HS-27A (cell line): Measurements from ENCODE around the gene NT5DC3.

Experiments used
- DNase-seq: peaks from one replicate; pipeline ENCODE4 v3.0.0-alpha.2; 2012; ENCODE audit warnings: low read depth, missing footprints

NT5DC3 gene

DNA sequence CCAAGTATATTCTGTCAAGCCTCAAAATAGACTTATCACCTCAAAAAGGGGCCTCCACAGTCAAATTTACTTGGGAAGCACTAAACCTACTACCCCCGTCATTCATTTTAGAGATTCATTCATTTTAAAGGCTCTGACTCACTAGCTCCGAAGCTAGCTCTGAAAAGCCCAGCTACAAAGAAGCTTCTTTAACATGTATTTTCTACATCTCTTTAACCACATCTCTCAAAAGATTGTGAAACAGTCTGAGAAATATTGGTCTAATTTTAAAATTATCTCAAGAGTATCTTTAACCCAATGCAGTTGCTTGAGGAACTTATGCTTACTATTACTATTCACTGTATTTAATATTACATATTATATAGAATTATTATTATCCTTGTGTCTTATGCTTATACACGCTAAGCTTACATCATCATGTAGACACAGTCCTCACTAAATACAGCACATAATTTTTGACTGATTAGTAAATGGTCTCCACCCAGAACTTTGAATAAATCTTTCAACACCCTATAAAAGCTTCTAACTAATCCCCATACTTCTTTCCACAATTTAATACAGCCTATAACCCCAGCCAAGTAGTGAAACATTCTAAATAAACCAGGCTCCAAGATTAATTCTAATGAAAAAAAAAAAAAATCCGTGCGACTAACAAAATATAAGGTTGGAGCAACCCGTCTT, 7.8 kb downstream of the NT5DC3 start:
- DNase-seq, result no peak

DNA sequence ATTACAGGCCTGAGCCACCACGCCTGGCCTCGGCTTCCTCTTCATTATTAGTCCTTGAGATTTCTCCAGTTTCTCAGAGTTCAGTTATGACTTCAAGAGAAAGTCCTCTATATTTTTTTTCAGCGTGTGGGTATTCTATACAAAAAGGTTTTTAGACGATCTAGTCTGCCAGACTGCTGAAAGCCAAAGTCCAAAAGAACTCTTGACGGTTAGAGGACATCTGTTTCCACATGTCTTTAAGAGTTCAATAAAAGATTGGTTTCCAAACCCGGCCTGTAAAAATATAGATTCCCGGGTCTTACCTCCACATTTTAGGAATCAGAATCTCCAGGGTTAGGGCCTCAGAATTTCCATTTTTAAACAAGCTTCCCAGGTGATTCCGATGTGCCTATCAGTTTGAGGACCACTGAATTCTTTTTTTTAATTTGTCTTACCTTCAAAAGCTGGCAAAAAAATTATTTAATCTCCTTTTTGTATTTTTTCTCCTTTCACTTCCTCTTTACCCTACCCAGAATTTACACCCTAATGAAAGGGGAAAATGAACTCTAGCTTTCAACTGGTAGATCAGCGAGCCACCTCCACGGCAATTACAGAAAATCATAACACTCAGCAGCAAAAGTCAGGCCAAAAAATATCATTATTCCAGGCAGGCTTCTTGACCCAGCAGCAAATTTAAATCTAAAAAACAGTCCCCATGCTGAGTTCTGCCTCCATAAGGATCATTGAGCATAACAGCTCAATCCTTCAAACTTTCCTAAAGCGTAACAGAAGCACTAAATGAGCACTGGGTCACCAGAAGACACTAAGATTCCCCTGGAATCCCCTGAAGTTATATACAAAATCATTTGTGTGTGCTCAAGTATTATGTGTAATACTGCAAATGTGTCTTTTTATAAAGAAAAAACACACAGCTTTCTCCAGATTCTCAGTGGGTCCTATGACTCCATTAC, 8.7 kb downstream of the NT5DC3 start:
- DNase-seq, result no peak

DNA sequence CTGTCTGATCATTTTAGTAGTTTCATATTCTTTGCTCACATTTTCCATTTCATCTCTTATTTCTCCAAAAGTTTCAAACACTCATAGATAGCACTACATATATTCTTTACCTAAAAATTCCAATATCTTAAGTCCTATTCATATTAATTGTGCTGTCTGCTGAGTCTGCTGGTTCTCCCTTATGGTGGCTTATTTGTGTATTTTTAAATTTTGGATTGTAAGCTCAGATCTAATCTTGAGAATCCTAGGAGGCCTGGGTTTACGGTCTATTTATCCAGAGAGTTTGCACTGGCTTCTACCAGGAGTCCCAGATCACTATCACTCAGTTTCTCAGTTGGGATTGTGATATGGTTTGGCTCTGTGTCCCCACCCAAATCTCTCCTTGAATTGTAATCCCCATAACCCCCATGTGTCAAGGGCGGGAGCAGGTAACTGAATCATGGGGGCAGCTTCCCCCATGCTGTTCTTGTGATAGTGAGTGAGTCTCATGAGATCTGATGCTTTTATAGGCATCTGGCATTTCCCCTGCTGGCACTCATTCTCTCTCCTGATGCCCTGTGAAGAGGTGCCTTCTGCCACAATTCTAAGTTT, 10.2 kb downstream of the NT5DC3 start:
- no peak for DNase-seq

DNA sequence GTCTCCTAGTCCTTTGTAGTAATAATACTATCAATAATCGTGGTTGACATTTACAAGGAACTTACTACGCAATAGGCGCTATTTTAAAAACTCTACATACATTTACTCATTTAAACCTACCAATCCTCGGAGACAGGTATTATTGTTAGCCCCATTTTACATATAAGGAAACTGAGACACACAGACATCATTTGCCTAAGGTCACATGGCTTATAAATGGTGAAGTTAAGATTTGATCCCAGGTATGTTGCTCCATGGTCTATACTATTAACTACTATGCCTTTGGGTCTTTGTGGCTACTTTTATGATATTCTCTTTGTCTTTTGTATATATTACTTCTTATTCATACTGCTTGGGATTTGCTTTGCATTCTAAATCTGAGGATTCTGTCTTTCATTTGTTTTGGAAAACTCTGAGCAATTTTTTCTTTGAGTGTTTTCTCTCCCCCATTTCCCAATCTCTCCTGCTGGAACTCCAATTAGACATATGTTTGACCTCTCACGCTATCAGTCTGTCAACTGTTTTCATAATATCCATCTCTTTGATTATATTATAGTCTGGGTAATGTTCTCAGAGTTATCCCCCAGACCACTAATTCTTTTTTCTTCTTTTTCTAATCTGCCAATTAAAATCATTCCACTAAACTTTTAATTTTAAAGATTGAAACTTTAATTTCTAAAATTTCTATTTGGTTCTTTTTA, 10.9 kb downstream of the NT5DC3 start:
- no peak for DNase-seq

DNA sequence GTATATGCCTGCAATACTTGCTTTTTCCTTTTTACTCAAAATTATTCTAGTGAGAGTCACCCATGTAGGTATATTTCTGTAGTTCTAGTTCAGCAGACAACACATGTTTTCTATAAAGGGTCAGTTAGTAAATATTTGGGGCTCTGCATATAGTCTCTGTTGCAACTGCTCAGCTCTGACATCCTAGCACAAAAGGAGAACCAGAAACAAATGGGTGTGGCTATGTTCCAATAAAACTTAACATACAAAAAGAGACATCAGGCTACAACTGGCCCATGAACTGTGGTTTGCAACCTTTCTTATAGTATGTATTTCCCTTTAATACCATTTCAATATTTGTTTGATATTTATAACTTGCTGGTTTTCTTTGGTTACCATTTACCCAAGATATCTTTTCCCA, 11.9 kb downstream of the NT5DC3 start:
- DNase-seq, result no peak

DNA sequence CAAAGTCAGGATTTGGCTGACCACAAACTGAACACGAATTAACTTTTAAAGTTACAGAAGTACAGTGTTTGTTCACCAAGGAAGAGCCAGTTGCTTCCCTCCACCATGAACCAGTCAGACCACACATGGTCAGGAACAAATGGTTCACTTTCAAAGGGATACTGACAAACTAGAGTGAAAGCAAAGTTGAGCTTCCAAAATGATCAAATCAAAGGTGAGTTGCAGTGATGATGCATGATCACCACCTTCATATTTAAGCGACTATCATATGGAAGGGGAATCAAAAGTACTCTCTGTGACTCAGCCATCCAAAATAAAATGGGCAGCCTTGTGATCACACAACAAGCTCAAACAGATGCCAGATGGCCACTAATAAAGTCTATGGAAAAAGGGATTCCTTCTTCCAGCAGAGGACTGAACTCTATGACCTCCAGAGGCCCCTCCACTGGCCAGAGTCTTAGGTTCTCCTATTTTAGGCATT, 13.1 kb downstream of the NT5DC3 start:
- no peak for DNase-seq

DNA sequence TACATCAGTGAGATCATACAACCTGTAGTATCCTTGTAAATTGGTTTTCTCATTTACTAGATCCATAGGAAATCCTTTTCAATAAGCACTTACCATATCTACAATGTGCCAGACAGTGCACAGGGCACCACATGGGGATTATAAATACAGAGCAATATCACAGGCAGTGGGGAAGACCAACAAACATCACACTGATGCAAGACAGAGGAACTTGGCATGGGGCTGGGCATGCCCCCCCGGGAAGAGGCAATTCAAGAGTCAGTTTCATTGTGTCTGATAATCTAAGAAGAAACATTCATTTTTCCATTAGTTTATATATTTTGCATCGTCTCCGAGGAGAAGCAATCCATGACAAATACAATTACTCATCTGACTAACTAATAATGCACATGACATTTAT, 16.2 kb downstream of the NT5DC3 start:
- DNase-seq, result no peak

DNA sequence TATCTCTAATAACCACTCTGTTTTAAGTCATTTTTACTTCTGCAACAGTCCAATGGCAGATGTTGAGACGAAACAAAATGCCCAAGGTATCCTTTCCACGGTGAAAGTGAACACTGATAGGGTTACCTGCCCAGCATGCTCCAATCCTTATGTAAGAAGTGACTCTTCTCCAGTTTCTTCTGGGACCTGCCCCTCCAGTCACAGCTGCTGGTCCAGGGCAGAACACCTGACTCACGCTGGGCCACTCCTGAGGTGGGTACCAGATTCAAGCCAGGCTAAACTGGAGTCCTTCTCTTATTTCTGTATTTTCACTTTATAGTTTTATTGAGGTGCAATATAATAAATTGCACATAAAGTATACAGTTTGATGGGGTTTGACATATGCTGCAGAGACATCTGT, 16.7 kb downstream of the NT5DC3 start:
- no peak for DNase-seq

DNA sequence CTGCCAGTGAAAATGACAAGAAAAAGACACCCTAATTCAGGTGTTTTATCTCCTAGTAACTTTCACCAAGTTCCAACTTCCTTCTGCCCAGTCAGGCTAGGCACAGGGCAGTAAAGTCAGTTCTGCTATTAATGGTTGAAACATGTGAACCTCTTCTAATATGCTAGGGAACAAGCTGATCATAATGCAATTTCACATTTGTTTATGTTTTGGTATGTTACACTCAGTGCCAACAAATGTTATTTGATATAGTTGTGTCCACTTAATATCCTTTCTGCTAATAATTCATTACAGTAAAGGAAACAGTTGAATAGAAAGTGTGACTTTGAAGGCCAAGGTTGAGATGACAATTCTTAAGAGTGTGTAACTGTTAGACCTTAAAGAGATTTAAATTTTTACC, 17.2 kb downstream of the NT5DC3 start:
- no peak for DNase-seq

DNA sequence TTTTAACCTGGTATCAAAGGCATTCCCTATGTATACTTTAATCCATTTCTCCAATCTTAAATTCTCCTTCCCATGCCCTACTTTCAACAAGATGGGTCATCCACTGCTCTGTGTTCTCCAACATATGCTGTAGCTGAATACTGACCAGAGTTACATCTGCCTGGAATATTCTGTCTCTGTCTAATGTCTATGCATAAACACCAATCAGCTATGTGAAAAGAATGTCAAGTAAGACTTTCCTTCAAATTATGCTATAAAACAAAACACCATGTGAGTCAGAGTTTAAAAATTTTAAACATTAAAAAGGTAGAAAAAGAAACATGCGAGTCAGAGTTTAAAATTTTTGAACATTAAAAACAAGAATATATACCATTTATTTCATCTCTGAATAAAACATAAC, 19.3 kb downstream of the NT5DC3 start:
- DNase-seq, result peak; percentile 24

DNA sequence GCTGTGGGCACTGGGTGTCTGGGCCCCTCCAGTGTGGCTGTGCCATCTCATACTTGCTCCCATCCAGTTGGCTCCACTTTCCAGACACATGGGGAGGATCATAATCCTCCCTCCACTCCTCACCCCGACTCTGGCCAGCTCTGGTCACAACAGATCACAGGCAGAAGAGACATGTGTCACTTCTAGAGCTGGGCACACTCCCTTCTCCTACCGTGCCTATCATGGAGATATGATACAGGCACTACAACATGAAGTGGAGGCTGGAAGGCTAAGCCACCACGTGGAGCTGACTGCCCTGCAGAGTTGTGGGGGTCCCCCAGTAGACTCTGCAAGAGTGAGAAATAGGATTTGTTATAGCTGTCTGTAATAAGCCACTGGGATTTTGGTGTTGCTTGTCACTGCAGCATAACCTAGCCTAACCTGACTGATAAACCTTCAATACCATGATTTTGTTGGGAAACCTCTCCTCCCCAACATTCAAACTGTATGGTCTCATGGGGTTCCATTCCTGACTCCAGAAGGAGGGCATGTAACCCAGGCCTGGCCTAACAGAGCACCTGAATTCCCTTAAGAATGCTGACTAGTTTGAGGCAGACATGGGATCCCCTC, 20.0 kb downstream of the NT5DC3 start:
- DNase-seq, result no peak

DNA sequence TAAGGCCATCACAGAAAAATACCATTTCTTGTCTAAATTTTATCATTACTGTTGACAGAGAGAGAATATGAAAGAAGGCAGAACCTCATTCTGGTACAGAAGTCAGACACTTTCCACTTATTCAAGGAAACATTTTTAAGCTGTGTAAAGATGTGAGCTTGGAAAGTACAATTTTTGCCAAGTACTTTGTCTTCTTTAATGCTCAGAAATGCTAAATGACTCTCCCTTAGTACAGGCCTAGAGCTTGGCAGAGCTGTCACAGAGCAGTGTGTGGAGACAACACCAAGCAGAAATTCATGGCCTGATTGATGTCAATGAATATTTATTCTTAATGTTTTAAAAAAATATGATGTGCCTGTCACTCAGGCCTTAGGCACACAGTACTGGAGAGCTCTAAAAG, 20.7 kb downstream of the NT5DC3 start:
- DNase-seq, result no peak

DNA sequence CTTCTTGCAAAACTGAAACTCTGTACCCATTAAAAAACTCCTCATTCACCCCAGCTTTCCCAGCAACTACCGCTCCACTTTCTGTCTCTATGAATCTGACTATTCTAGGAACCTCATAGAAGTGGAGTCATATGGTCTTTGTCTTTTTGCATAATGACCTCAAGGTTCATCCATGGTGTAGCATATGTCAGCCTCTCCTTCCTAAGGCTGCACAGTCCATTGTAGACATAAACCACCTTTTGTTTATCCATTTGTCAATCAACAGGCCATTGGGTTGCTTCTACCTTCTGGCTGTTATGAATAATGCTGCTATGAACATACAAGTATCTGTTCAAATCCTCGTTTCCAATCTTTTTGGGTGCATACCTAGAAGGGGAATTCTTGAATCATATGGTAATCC, 21.1 kb downstream of the NT5DC3 start:
- DNase-seq, result no peak

DNA sequence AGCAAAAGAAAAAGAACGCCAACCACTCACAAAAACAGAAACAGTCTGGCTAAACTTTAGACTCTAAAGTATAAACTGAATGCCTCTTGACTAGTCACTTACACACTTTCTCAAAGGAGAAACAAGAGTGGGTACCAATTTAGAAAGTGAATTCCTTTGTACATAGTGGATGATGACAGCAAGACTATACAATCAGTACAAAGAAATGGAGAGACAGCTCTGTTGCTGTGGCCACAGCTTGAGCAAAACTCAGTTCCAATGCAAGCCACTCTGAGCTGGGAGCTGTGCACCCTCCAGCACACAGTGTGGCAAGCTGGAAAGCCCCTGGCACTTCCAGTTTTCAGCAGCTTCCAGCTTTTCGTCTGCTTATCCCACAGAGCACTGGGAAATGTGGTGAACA, 21.7 kb downstream of the NT5DC3 start:
- no peak for DNase-seq

DNA sequence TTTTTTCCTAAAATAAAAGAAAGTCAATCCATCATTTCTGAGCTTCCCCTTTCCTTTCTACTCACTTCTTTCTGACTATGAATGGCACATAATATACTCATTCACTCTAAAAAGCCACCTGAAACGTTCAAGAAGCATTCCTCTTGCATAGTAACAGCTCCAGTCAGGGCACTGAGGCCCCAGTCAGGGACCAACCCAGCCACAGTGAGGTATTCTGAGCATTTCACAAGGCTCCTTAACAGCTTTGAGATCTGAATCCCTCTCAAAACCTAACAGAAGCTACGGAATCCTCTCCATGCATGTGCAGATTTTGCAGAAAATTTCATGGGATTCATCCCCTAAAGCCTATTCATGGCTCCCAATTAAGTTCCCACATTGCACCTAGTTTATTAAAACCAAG, 23.2 kb downstream of the NT5DC3 start:
- no peak for DNase-seq

DNA sequence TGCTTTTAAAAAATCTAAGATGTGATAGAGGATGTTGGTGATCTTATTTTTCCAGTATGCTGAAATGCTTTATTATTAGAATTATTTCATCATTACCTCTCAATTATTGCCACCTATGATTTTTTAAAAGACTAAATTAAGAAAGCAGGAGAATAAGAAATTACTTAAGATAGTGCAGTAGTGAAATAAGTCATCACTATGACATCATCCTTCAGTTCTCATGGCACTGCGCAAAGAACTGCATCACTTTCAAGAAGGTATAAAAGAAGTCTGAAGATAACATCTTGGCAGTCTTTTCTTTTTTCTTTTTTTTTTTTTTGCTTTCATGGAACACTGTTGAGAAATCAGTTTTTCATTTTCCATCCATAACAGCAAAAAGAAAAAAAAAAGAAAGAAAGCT, 24.4 kb downstream of the NT5DC3 start:
- DNase-seq, result no peak

DNA sequence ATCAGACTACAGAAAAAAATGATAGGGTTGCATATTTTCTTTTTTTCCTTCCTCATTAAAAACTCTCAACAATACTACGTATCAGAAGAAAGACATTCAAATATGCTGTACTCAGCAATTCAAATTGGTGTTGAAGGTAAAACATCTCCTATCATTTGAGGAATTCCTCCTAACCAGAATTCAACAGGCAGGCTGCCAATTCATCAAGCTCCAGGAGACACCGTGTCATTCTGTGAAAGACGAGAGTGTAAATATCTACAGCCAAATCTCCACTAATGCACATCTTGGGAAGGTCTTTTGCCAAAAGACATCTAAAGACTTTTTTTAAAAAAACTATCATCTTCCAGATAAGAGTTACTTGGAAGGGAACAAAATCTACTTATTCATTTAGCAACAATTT, 26.6 kb downstream of the NT5DC3 start:
- no peak for DNase-seq

DNA sequence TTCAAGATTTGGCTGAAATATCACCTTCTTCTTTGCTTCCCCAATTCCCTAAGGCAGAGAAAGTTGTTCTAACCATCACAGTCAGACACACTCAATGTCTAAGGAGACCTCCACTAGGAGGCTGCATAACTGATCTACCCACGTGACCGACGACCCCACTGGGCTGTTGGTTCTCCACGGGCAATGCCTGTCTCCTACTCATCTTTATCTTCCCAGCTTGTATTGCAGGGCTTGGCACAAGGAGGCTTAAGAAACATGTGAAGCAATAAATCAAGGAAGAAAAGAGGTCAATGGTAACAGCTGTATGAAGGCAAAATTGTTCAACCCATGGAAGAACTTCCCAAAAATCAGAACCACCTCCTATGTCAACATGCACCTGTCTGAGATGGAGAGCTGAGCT, 27.1 kb downstream of the NT5DC3 start:
- no peak for DNase-seq

DNA sequence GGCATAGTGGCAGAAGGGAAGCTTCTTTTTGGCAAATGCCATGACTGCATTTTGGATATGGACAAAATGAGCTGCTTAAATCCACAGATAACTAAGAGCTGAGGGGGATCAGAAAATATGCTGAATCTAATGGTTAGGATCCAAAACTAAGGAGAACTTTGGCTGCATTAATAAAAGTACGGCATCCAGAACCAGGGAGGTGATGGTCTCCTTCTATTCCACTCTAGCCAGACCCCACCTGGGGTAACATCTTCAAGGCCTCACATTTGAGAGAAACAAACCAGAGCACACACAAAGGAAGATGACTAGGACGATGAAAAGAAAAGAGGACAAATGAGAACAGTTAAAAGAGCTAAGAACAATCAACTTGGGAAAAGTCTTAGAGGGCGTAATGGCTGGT, 27.6 kb downstream of the NT5DC3 start:
- no peak for DNase-seq

DNA sequence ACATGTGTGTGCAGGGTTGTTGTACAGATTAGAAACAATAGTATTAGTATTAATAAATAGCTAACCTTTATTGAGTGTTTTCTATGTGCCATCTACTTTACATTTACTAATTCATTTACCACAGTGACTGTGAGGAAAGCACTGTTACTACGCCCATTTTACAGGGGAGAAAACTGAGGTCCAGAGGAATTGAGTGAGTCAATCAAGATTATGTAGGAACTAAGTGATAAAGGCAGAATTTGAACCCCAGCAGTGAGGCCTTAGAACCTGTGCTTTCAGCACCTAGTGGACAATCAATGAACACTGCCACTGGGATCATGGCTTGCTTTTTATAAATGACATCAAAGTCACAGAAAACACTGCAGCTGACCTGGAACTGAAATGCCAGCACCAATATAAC, 28.2 kb downstream of the NT5DC3 start:
- DNase-seq, result no peak

DNA sequence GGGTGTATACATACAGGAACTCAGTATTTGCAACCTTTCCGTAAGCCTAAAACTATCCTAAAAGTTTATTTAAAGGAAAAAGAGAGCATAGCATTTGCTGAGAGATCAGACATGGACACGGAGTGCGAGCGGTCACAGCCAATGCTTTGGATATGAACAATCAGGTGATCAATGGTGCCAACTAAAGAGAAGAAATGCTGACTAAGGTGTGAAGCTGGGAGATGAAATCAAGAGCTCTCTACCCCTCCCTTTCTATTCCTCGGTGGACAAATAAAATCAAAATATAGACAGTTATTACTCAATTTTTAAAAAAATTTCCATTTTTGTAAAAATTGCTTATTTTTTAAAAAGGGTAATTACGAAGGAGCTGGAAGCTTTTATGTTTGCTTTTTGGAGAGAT, 29.2 kb downstream of the NT5DC3 start:
- DNase-seq, result no peak

DNA sequence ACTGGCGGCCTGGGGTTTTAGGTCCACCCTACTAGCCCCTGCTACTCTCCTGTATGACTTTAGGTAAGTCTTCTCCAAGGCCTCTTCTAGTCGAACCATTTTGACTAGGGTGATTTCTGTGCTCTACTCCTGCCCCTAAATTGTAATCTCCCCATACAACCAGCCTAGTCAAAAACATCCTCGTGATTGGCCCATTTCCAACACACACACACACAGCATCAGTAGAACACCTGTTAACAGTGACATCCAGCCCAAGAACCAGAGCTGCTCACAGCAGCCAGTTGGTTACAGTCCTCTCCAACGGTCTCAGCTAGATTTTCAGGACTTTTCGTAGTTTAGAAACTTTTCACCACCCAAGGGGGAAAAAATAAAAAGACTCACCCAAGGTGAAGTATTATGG, 30.9 kb downstream of the NT5DC3 start:
- no peak for DNase-seq
